ENCODE measurements around the gene STOML1. TPM values are rescaled to one million over a fixed set of nuclear protein-coding genes. Genes with fewer than 3 reads are reported as not detected.

STOML1 gene
- total RNA-seq, 2 experiments from 2014 or later = 8.7 to 9.5 TPM

DNA sequence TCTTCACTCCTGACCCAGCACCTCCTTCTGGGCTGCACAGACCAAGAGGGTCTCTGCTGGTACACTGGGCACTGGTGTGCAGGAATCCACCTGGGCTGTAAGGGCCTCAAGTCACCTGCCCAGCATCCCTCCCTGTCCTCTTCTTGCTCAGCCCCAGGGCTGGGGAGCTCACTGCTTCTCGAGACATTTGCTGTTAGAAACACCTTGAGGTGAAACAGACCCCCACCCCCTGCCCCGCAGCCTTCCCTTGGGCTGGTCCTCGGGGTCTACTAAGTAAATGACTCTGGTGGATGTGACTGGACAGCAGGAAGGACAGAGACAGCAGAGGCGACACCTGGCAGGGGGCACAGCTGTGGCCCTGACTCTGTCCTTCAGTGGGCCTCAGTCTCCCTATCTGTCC lies 36.8 kb downstream of the STOML1 start:
- H3K36me3 Mint-ChIP-seq (ENCODE audit: low read depth) = no peaks in the 10 kb centered on the region
- H3K27ac Mint-ChIP-seq = no peak overlapping the region
- no peak overlapping the region for H3K4me3 Mint-ChIP-seq
- no peaks in the 10 kb centered on the region for H3K9me3 Mint-ChIP-seq
- no peak for DNase-seq
- intact Hi-C loops (cut with micrococcal nuclease) = no loop called here
- no peaks in the 10 kb centered on the region for H3K27me3 Mint-ChIP-seq (ENCODE audit: low read depth)
- CTCF ChIA-PET = interaction anchor here (0.6 to 0.7 kb wide), 2 partner anchors 10 to 57 kb away, joined by 4 to 5 read pairs; no protein-coding TSS in a partner anchor
- peaks cover 18% of the 10 kb centered on the region for H3K4me1 Mint-ChIP-seq (ENCODE audit: low read depth)

DNA sequence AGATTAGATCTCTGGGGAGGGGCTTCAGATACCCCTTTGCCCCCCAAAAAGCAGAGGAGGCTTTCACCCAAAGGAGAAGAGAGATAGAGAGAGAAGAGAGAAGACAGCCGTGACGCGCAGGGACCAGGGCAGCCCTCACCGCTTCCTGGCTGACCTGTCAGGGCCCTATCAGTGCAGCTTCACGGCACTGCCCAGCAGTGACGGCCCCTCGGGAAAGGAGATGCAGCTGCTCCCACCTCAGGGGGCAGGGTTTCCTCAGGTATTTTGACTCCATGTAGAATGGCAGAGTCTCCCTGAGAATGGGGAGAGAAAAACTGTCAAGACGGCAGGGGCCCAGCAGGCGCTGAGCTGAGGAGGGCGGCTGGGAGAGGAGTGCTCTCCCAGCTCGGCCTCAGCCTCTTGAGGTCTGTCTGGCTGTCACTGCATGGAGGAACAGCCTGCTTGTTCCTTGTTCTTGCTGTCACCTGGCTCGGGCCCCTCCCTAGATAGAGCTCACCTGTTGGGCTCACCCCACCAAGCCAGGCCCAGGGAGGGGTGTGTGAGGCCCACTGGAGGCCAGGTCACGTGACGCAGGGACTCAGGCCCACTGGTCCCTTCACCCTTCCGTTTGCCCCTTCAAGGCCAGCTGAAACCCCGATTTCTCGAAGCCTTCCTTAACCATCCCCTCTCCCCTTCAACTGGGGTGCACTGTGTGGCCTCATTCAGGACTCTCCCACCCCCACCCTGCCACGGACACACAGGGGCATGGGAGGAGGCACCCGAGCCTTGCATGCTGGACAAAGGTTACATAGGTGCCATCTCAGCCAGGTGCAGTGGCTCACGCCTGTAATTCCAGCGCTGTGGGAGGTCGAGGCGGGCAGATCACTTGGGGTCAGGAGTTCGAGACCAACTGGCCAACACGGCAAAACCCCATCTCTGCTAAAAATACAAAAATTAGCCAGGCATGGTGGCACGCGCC lies 37.6 kb downstream of the STOML1 start:
- Mint-ChIP-seq H3K4me3 (no peak overlapping the region), H3K36me3 (ENCODE audit: low read depth) (no peaks in the 10 kb centered on the region), H3K9me3 (no peaks in the 10 kb centered on the region), H3K27me3 (ENCODE audit: low read depth) (no peaks in the 10 kb centered on the region), H3K27ac (peak overlapping the region; percentile 26), H3K4me1 (ENCODE audit: low read depth) (peaks cover 13% of the 10 kb centered on the region)
- intact Hi-C loops (cut with micrococcal nuclease) = loop anchor here (5.0 kb wide), 1 partner anchor 178 kb away; the partner anchor contains the start of gene ISLR2
- DNase-seq = no peak
- CTCF ChIA-PET = interaction anchor here (0.6 to 1.4 kb wide), 5 partner anchors 9 to 58 kb away, joined by 3 to 5 read pairs (median 4); no protein-coding TSS in a partner anchor

DNA sequence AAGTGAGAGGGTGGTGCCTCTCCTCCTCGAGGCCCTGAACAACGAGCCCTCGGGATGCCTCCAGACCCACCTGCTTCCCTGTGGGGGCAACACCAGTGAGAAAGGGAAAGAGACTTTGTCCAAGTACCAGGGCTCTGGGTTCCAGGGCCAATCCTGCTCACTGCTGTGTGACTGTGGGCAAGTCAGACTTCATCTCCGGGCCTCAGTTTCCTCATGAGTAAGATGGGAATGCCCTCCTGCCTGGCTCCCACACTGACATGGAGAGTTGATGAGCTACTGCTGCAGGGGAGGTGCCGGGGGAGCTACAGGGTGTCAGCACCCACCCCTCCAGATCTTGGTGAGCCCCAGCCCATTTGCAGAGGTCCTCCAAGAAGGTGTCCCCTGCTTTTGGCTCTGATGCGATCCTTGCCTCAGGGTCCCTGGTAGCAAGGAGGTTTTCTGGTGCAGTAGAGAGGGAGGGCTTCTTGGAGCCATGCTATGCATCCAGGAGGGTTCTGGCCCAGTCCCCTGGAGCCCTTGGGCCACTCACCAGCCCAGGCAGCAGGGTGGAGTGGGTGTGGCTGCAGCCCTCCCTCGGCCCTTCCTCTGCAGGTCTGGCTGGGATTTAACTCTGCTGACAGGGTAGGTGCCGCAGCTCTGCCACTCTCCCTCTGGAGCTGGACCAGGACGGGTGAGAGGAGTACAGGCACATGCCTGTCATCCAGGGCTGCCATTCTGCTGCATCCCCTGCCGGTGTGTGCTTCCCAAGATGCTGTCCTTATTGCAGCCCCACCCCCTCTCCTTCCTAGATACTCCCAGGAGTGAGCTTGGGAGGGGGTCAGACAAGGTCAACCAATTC lies 39.0 kb downstream of the STOML1 start:
- peaks cover 3% of the 10 kb centered on the region for H3K4me1 Mint-ChIP-seq (ENCODE audit: low read depth)
- H3K27me3 Mint-ChIP-seq (ENCODE audit: low read depth) = no peaks in the 10 kb centered on the region
- no peak overlapping the region for H3K4me3 Mint-ChIP-seq
- CTCF ChIA-PET = interaction anchor here (1.4 kb wide), 1 partner anchor 26 kb away, joined by 4 read pairs; no protein-coding TSS in a partner anchor
- no peak overlapping the region for H3K27ac Mint-ChIP-seq
- no peaks in the 10 kb centered on the region for H3K36me3 Mint-ChIP-seq (ENCODE audit: low read depth)
- intact Hi-C loops (cut with micrococcal nuclease) = loop anchor here (5.0 kb wide), 1 partner anchor 179 kb away; the partner anchor contains the start of gene ISLR2
- DNase-seq = no peak
- H3K9me3 Mint-ChIP-seq = no peaks in the 10 kb centered on the region

DNA sequence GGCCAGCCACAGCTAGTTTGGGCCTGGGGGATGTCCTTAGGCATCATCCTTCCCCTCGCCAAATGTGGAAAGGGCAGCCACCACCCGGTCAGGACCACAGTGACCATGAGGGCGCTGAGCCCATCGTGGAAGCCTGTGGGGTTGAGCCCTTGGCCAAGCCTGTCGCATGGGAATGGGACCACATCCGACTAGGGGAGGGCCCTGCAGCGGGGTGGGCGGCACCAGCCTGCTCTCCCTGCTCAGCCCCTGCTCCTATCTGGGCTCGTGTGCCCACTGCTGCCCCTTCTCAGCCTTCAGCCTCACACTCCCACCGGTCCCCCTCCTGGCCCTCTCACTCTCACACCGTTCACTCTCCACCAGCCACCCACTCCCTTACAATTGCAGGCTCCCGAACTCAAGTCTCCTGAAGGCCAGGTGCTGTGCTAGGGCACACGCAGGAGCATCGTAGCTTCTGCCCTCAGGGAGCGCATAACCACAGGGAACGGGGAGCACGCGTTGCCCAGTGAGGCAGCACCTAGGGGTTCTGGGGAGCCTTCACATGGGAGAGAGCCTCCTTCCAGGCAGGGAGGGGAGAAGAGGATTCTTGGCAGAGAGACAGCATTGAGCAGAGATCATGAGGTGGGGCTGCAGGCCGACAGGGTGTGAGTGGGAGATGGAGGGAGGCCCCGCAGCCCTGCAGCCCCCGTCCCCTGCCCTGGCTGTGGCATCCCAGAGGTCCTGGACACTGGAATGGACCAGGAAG lies 39.8 kb downstream of the STOML1 start:
- Mint-ChIP-seq H3K27ac (no peak overlapping the region), H3K4me1 (ENCODE audit: low read depth) (peaks cover 3% of the 10 kb centered on the region), H3K36me3 (ENCODE audit: low read depth) (no peaks in the 10 kb centered on the region), H3K4me3 (no peak overlapping the region), H3K27me3 (ENCODE audit: low read depth) (no peaks in the 10 kb centered on the region), H3K9me3 (no peaks in the 10 kb centered on the region)
- no peak for DNase-seq
- CTCF ChIA-PET = interaction anchor here (1.2 to 1.8 kb wide), 6 partner anchors 13 to 102 kb away, joined by 4 to 16 read pairs (median 4); no protein-coding TSS in a partner anchor
- intact Hi-C loops (cut with micrococcal nuclease) = loop anchor here (5.0 kb wide), 1 partner anchor 180 kb away; the partner anchor contains the start of gene ISLR2

DNA sequence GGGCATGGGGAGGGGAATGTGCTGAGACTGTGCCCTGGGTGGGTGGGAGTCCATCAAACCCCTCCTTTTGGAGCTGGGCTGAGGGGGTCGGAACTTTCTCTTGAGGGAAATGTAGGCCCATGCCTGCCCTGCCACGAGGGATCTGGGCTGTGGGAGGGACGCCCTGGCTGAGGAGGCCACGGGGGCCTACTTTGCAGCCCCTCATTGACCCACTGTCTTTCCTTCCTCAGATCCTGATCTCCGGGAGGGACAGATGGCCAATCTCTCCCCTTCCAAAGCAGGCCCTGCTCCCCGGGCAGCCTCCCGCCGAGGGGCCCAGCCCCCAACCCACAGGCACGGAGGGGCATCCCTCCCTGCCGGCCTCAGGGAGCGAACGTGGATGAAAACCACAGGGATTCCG lies 40.5 kb downstream of the STOML1 start:
- peaks cover 3% of the 10 kb centered on the region for H3K4me1 Mint-ChIP-seq (ENCODE audit: low read depth)

DNA sequence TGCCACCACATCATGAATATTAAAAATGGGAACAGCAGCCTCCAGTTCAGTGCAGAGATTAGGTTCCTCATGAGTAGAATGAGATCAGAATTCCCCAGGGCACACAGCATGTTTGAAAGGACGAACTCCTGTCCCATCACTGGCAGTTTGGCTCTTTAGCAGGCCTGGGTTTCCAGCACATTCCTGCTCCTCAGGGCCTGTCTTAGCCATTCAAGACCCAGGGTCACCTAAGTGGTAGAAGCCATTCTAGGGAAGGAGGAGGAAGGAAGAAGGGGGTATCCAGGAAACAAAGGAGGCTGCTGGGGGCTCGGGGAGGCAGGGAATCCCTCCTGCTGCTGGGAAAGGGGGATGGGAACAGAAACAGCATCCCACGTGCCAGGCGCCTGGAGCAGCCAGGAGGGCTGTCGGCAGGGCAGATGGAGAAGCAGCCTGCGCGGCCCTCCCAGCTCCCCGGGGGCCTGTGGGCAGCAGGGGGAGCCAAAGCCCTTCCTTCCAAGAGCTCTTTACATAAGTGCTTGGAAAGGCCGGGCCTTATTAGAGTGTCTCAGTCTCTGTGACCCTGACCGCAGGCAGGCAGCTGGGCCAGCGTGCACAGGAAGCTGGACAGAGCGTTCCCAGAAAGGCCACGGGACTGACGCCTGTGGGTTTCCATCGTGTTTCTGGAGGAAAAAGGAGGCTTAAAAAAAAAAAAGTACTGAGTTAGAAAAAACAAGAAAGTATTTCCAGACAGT lies 41.1 kb downstream of the STOML1 start:
- peaks cover 3% of the 10 kb centered on the region for H3K4me1 Mint-ChIP-seq (ENCODE audit: low read depth)
- peak; percentile 83 for DNase-seq
- no peaks in the 10 kb centered on the region for H3K27me3 Mint-ChIP-seq (ENCODE audit: low read depth)
- no peaks in the 10 kb centered on the region for H3K36me3 Mint-ChIP-seq (ENCODE audit: low read depth)
- no peak overlapping the region for H3K27ac Mint-ChIP-seq
- no peaks in the 10 kb centered on the region for H3K9me3 Mint-ChIP-seq
- H3K4me3 Mint-ChIP-seq = no peak overlapping the region
- CTCF ChIA-PET = interaction anchor here (0.6 to 3.2 kb wide), 23 partner anchors 8 to 370 kb away, joined by 3 to 16 read pairs (median 4); partner anchors contain the start of gene TBC1D21
- intact Hi-C loops (cut with micrococcal nuclease) = loop anchor here (1.0 to 5.0 kb wide), 2 partner anchors 13 to 181 kb away; partner anchors contain the start of gene ISLR2

More for the DNA sequence above, 40.5 kb downstream of the STOML1 start:
- no peaks in the 10 kb centered on the region for H3K9me3 Mint-ChIP-seq
- no peaks in the 10 kb centered on the region for H3K27me3 Mint-ChIP-seq (ENCODE audit: low read depth)
- intact Hi-C loops (cut with micrococcal nuclease) = loop anchor here (1.0 to 5.0 kb wide), 2 partner anchors 13 to 181 kb away; partner anchors contain the start of gene ISLR2
- H3K4me3 Mint-ChIP-seq = no peak overlapping the region
- CTCF ChIA-PET = interaction anchor here (0.6 to 3.2 kb wide), 19 partner anchors 8 to 369 kb away, joined by 3 to 16 read pairs (median 4); partner anchors contain the start of gene TBC1D21
- no peaks in the 10 kb centered on the region for H3K36me3 Mint-ChIP-seq (ENCODE audit: low read depth)
- no peak overlapping the region for H3K27ac Mint-ChIP-seq
- DNase-seq = no peak

DNA sequence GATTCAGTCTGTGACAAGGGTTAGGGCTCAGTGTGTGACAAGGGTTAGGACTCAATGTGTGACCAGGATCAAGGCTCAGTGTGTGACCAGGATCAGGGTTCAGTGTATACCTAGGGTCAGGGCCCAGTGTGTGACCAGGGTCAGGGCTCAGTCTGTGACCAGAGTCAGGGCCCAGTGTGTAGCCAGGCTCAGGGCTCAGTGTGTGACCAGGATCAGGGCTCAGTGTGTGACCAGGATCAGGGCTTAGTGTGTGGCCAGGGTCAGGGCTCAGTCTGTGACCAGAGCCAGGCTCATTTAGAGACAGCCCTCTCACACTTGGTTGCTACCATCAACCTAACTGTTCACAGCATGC lies 41.6 kb downstream of the STOML1 start:
- Mint-ChIP-seq H3K36me3 (ENCODE audit: low read depth) (no peaks in the 10 kb centered on the region), H3K9me3 (no peaks in the 10 kb centered on the region), H3K4me1 (ENCODE audit: low read depth) (peaks cover 3% of the 10 kb centered on the region), H3K27ac (no peak overlapping the region), H3K4me3 (no peak overlapping the region), H3K27me3 (ENCODE audit: low read depth) (no peaks in the 10 kb centered on the region)
- DNase-seq = no peak
- intact Hi-C loops (cut with micrococcal nuclease) = loop anchor here (5.0 kb wide), 1 partner anchor 182 kb away; the partner anchor contains the start of gene ISLR2
- CTCF ChIA-PET = interaction anchor here (0.6 to 3.2 kb wide), 17 partner anchors 9 to 97 kb away, joined by 3 to 20 read pairs (median 4); no protein-coding TSS in a partner anchor

DNA sequence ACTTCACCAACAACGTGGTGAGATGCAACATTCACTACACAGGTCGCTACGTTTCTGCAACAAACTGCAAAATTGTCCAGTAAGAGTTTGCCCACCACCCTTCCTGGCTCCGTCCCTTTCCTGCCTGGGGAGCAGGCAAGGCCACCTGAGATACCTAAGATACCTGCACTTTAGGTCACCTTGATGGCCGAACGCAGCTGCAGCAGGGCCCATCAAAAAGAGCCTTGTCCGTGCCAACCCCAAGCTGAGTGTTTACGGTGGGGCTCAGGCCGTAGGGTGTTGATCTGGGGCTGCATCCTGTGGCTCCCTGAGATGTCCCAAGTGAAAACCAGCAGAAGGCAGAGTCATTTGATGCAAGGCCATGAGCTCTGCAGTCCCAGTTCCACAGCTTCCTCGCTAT lies 42.6 kb downstream of the STOML1 start:
- DNase-seq = no peak
- intact Hi-C loops (cut with micrococcal nuclease) = no loop called here
- CTCF ChIA-PET = interaction anchor here (0.5 to 3.2 kb wide), 8 partner anchors 10 to 340 kb away, joined by 3 to 20 read pairs (median 4); no protein-coding TSS in a partner anchor
- H3K4me1 Mint-ChIP-seq (ENCODE audit: low read depth) = peaks cover 3% of the 10 kb centered on the region
- H3K27ac Mint-ChIP-seq = no peak overlapping the region
- no peaks in the 10 kb centered on the region for H3K9me3 Mint-ChIP-seq
- no peak overlapping the region for H3K4me3 Mint-ChIP-seq
- no peaks in the 10 kb centered on the region for H3K27me3 Mint-ChIP-seq (ENCODE audit: low read depth)
- H3K36me3 Mint-ChIP-seq (ENCODE audit: low read depth) = no peaks in the 10 kb centered on the region

DNA sequence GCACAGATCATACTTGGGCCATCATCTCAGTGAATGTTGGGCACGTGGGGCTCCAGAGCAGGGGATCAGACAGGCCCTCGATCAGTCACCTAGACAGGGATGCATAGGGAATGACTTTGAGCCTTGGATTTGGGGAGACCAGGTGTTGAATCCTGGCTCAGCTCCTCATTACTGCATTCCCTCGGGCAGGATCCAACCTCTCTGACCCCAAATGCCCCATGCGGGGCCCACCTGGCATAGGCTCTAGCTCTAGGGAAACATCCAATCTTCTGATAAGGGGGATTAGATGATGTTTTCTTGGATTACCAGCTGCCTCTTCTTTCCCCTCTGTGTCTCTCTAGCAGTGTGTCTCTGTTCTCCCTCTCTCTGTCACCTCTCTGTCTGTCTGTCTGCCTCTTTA lies 43.1 kb downstream of the STOML1 start:
- Mint-ChIP-seq H3K27ac (no peak overlapping the region), H3K4me1 (ENCODE audit: low read depth) (peaks cover 3% of the 10 kb centered on the region), H3K4me3 (no peak overlapping the region), H3K9me3 (no peaks in the 10 kb centered on the region), H3K36me3 (ENCODE audit: low read depth) (no peaks in the 10 kb centered on the region), H3K27me3 (ENCODE audit: low read depth) (no peaks in the 10 kb centered on the region)
- CTCF ChIA-PET = interaction anchor here (0.6 to 3.2 kb wide), 7 partner anchors 12 to 99 kb away, joined by 3 to 20 read pairs (median 6); no protein-coding TSS in a partner anchor
- no peak for DNase-seq
- intact Hi-C loops (cut with micrococcal nuclease) = no loop called here

DNA sequence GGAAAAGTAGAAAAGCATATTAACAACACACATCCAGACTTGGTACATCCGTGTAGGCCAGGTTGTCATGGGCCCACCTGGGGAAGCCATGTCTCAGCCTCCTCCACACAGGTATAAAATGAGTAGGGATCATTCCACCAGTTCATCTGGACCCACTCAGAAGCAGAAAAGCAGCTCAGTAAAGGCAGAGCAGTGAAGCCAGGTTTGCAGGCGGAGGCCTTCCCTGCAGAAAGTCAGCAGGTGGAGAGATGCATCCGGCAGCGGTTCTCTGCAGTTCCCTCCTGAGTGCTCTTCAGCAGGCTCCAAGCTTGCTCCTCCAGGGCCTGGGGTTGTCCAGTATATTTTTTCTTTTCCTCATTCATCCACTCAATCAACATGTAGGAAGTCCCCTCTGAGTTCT lies 43.7 kb downstream of the STOML1 start:
- intact Hi-C loops (cut with micrococcal nuclease) = no loop called here
- Mint-ChIP-seq H3K27me3 (ENCODE audit: low read depth) (no peaks in the 10 kb centered on the region), H3K4me1 (ENCODE audit: low read depth) (peaks cover 3% of the 10 kb centered on the region), H3K9me3 (no peaks in the 10 kb centered on the region), H3K36me3 (ENCODE audit: low read depth) (no peaks in the 10 kb centered on the region), H3K4me3 (no peak overlapping the region), H3K27ac (no peak overlapping the region)
- CTCF ChIA-PET = interaction anchor here (0.6 to 3.2 kb wide), 7 partner anchors 12 to 100 kb away, joined by 3 to 20 read pairs (median 6); no protein-coding TSS in a partner anchor
- DNase-seq = no peak

Data from activated naive CD4-positive, alpha-beta T cell treated with anti-CD3 and anti-CD28 coated beads for 36 hours (primary cell).